Erythroblast (primary cell): ENCODE results near the gene IQGAP1.

ENCODE experiments used
- GATA1 ChIP-seq: IDR thresholded peaks from 2 replicates; pipeline ENCODE4 v1.6.1; 2011; ENCODE audit warnings: low read depth, mild to moderate bottlenecking, control low read depth, low read length, moderate library complexity
- POLR2A ChIP-seq: IDR thresholded peaks from 2 replicates; pipeline ENCODE4 v1.6.1; 2011; ENCODE audit warnings: mild to moderate bottlenecking, low read length

- TF ChIP-seq POLR2A = no peak
- no peak for TF ChIP-seq GATA1
Measured at GRCh38 chr15:90456236-90456635, 68.2 kb downstream of the IQGAP1 start.
